Bronchial epithelial cell (primary cell): ENCODE measurements around the gene C2orf72. TPM values are rescaled to one million over a fixed set of nuclear protein-coding genes. Genes with fewer than 3 reads are reported as not detected.
"Not testable (repeated sequence)": the region's sequence is repeated elsewhere in the genome, so short reads cannot be mapped to it uniquely, and the experiment has no call there.

Experiments used
- DNase-seq: peaks from one replicate; pipeline ENCODE4 v3.0.0-alpha.2; 2010; ENCODE audit warnings: low read depth
- FAIRE-seq: peaks from 2 replicates; lab custom pipeline; 2011; peaks lifted over from hg19 to GRCh38; lab: Jason Lieb, UNC
- H3K27me3 ChIP-seq: 2 replicates; pipeline ENCODE4 v1.5.1; 2011; ENCODE audit warnings: low read length; ENCODE audit not compliant: control insufficient read depth, insufficient read depth
- H3K36me3 ChIP-seq: 2 replicates; pipeline ENCODE4 v1.5.1; 2011; ENCODE audit warnings: low read length; ENCODE audit not compliant: control insufficient read depth, insufficient read depth
- H3K4me3 ChIP-seq: 2 replicates; pipeline ENCODE4 v1.5.1; 2011; ENCODE audit warnings: mild to moderate bottlenecking, low read depth, low read length, control low read depth
- total RNA-seq: library from RNA; depleted of rRNA; stranded (reverse); fragments of >200 nt; gene quantifications from 2 replicates; pipeline ENCODE4 v1.2.1, GENCODE V29; 2014
- TF ChIP-seq, protein P1 (sequence below): IDR thresholded peaks from 2 replicates; pipeline ENCODE4 v1.5.1; 2011; ENCODE audit warnings: mild to moderate bottlenecking, moderate library complexity, low read length, control low read depth, inconsistent platforms; ENCODE audit not compliant: insufficient read depth, severe bottlenecking

C2orf72 gene
- total RNA-seq, 1 donor from 2014 or later: not detected

DNA sequence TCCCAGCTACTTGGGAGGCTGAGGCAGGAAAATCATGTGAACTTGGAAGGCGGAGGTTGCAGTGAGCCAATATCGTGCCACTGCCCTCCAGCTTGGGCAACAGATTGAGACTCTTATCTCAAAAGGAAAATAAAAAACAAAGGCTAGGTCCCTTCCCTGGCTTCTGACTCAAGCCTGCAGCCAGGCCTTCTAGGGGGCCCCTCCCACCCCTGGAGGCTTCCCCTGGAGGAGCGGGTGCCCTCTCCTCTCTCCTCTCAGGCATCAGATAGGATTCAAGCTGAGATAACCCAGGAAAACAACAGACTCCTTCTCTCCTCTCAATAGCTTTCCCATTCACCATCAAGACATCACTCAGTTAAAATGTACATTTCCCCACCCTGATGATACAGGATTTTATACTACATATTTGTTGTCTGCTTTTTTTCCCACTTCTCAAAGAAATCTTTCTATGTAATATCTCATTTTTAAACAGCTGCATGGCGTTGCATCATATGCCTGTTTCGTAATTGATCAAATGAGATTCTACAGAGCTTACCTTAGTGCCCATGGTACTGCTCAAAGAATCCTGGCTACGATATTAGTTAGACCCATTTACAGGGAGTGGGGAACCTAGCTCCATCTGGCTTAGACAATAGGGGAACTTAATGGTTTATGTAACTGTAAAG lies 20.6 kb upstream of the C2orf72 start:
- peaks cover 1% of the 10 kb centered on the region for H3K27me3 ChIP-seq
- H3K36me3 ChIP-seq: no peaks in the 10 kb centered on the region
- FAIRE-seq (no peak), DNase-seq (no peak)
- H3K4me3 ChIP-seq: no peak overlapping the region
- TF ChIP-seq, protein P1, sequence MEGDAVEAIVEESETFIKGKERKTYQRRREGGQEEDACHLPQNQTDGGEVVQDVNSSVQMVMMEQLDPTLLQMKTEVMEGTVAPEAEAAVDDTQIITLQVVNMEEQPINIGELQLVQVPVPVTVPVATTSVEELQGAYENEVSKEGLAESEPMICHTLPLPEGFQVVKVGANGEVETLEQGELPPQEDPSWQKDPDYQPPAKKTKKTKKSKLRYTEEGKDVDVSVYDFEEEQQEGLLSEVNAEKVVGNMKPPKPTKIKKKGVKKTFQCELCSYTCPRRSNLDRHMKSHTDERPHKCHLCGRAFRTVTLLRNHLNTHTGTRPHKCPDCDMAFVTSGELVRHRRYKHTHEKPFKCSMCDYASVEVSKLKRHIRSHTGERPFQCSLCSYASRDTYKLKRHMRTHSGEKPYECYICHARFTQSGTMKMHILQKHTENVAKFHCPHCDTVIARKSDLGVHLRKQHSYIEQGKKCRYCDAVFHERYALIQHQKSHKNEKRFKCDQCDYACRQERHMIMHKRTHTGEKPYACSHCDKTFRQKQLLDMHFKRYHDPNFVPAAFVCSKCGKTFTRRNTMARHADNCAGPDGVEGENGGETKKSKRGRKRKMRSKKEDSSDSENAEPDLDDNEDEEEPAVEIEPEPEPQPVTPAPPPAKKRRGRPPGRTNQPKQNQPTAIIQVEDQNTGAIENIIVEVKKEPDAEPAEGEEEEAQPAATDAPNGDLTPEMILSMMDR: no peak

DNA sequence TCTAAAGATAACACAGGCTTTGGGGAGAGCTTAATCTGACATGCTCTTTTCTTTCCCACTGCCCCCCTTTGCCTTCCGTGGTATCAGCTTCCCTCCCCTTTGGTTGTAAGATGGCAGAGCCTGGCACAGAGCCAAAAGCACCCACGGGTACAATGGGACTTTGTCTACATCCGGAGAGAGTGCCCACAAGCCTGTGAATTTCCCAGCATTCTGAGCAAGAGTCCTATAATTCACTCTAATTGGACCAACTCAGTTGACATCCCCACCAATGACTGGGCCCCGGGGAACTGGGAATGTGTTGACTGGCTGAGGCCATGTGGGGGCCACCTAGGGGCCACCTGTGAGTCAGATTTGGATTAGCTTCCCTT lies 20.1 kb upstream of the C2orf72 start:
- Histone ChIP-seq H3K27me3 (no peaks in the 10 kb centered on the region), H3K4me3 (no peak overlapping the region), H3K36me3 (no peaks in the 10 kb centered on the region)
- no peak for DNase-seq
- no peak for FAIRE-seq
- TF ChIP-seq, protein P1: no peak

DNA sequence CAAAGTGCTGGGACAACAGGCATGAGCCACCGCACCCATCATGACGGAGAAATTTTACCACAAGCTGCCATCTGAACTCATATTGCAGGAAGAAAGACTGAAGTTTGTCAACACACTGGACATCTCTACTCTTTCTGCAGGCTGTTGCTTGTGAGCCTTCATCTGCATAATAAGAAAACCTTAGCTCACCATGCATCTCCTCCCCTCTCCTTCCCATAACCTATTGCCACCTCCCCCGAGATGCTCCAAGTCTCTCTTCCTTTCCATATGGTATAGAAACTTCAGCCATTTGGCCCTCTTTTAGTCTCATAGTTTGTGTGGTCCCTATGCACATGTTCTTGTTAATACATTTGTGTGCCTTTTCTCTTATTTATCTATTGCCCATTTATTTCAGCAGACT lies 19.1 kb upstream of the C2orf72 start:
- TF ChIP-seq, protein P1: no peak
- no peak for FAIRE-seq
- no peaks in the 10 kb centered on the region for H3K36me3 ChIP-seq
- DNase-seq: no peak
- H3K27me3 ChIP-seq: no peaks in the 10 kb centered on the region
- no peak overlapping the region for H3K4me3 ChIP-seq

DNA sequence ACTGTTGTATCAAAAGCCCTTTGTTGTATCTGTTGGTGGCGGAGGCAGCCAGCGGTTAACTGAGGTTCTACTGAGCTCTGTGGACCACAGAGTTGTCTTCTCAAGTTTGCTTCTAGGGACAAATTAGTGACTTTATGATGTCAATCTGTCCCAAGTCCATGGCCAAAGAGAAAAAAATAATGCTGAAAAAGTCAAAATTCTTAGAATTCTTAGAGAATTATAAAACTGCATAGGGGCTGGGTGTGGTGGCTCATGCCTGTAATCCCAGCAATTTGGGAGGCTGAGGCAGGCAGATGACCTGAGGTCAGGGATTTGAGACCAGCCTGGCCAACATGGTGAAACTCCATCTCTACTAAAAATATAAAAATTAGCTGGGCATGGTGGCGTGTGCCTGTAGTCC lies 12.3 kb upstream of the C2orf72 start:
- FAIRE-seq, DNase-seq, H3K4me3 ChIP-seq, H3K27me3 ChIP-seq, H3K36me3 ChIP-seq: not testable (repeated sequence)

DNA sequence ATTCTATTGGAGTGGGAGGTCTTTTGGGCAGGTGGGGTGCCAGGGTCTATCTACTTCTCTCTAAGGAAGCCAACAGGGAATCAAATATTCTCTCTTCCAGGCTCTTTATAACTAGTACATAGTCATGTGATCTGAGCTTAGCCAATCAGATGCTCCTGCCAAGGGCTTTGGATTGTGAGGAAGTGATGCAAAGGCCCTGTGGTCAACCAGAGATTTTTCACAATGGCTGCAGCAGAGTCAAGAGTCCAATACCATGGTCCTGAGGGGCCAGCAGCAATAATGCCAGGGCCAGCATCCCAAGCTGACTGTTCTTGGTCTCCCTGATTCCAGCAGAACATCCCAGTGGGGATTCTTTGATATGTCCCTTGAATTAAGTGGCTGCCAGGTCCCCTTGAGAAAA lies 8.4 kb upstream of the C2orf72 start:
- TF ChIP-seq, protein P1: no peak
- FAIRE-seq (no peak), DNase-seq (no peak)
- Histone ChIP-seq H3K27me3 (peaks cover 2% of the 10 kb centered on the region), H3K4me3 (no peak overlapping the region), H3K36me3 (no peaks in the 10 kb centered on the region)

DNA sequence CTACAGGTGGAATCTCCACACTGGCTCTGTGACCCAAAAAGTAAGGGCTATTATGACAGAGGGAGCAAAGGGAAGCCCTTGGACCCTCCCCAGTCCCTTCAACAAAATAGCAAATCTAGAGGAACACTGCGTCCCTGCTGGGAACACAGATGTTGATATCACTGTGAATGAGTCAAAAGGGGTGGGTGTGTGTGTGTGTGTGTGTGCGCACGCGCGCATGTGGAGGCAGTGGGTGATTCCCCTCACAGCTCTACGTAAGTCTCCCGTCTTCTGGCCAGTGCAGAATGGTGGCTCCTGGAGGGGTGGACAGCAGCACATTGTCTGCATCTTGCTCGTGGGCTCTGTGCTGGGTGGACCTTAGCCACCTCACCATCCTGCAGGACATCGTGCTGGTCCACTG lies 7.8 kb upstream of the C2orf72 start:
- TF ChIP-seq, protein P1: no peak
- H3K36me3 ChIP-seq: no peaks in the 10 kb centered on the region
- no peak for FAIRE-seq
- DNase-seq: no peak
- no peak overlapping the region for H3K4me3 ChIP-seq
- peaks cover 2% of the 10 kb centered on the region for H3K27me3 ChIP-seq
